Liver (tissue), 9 donors: ENCODE results near the gene GPR61. TPM values are rescaled to one million over a fixed set of nuclear protein-coding genes. Genes with fewer than 3 reads are reported as not detected.

Experiments
- DNase-seq: peaks from one replicate; pipeline ENCODE4 v3.0.0-alpha.2; 2017; ENCODE audit warnings: low spot score
- H3K27ac ChIP-seq, 2 donors: one replicate each; pipeline ENCODE4 v1.7.0; 2013; ENCODE audit warnings: inconsistent platforms in 2 of 2, low read length in 2 of 2, control low read depth in 1 of 2, low read depth in 1 of 2, mild to moderate bottlenecking in 1 of 2
- H3K27me3 ChIP-seq, 4 donors: one replicate each; pipeline versions ENCODE4 v1.6.1 to v1.7.0; 2013; ENCODE audit warnings: low read length in 3 of 4, inconsistent platforms in 1 of 4, mild to moderate bottlenecking in 1 of 4, moderate library complexity in 1 of 4; ENCODE audit not compliant: control insufficient read depth in 4 of 4, insufficient read depth in 4 of 4
- H3K36me3 ChIP-seq, 4 donors: one replicate each; pipeline versions ENCODE4 v1.6.1 to v1.7.0; 2013; ENCODE audit warnings: low read length in 3 of 4, mild to moderate bottlenecking in 3 of 4, low read depth in 1 of 4, moderate library complexity in 1 of 4; ENCODE audit not compliant: control insufficient read depth in 4 of 4, insufficient read depth in 3 of 4
- H3K4me1 ChIP-seq, 4 donors: one replicate each; pipeline versions ENCODE4 v1.6.1 to v1.7.0; 2013; ENCODE audit warnings: low read length in 3 of 4, mild to moderate bottlenecking in 3 of 4, moderate library complexity in 1 of 4; ENCODE audit not compliant: control insufficient read depth in 4 of 4, insufficient read depth in 4 of 4
- H3K4me3 ChIP-seq, 3 donors: one replicate each; pipeline versions ENCODE4 v1.6.1 to v1.7.0; 2013; ENCODE audit warnings: low read length in 3 of 3, control low read depth in 1 of 3, low read depth in 1 of 3, mild to moderate bottlenecking in 1 of 3
- H3K9ac ChIP-seq, 2 donors: one replicate each; pipeline ENCODE4 v1.7.0; 2013; ENCODE audit warnings: low read length in 2 of 2, mild to moderate bottlenecking in 2 of 2, moderate library complexity in 2 of 2, control low read depth in 1 of 2, low read depth in 1 of 2
- H3K9me3 ChIP-seq, 4 donors: one replicate each; pipeline versions ENCODE4 v1.6.1 to v1.7.0; 2013; ENCODE audit warnings: low read length in 3 of 4; ENCODE audit not compliant: control insufficient read depth in 4 of 4
- ATF3 ChIP-seq: IDR thresholded peaks from 2 replicates; pipeline ENCODE4 v1.6.1; 2016; ENCODE audit warnings: antibody characterized with exemption
- HNF4A ChIP-seq, 2 donors: conservative IDR thresholded peaks; 2 replicates each; pipeline ENCODE4 v1.6.1; 2016; ENCODE audit warnings: antibody characterized with exemption in 2 of 2, mild to moderate bottlenecking in 2 of 2
- HNF4G ChIP-seq: IDR thresholded peaks from 2 replicates; pipeline ENCODE4 v1.6.1; 2016; ENCODE audit warnings: antibody characterized with exemption
- JUND ChIP-seq, 2 donors: IDR thresholded peaks; 2 replicates each; pipeline ENCODE4 v1.6.1; 2016; ENCODE audit warnings: antibody characterized with exemption in 2 of 2
- NR2F2 ChIP-seq: IDR thresholded peaks from 2 replicates; pipeline ENCODE4 v1.6.1; 2016; ENCODE audit warnings: antibody characterized with exemption
- REST ChIP-seq: IDR thresholded peaks from 2 replicates; pipeline ENCODE4 v1.6.1; 2016; ENCODE audit warnings: antibody characterized with exemption, mild to moderate bottlenecking
- SP1 ChIP-seq: IDR thresholded peaks from 2 replicates; pipeline ENCODE4 v1.6.1; 2018; ENCODE audit warnings: antibody characterized with exemption, mild to moderate bottlenecking
- TAF1 ChIP-seq: conservative IDR thresholded peaks from 2 replicates; pipeline ENCODE4 v1.6.1; 2016; ENCODE audit warnings: antibody characterized with exemption, mild to moderate bottlenecking
- YY1 ChIP-seq: IDR thresholded peaks from 2 replicates; pipeline ENCODE4 v1.6.1; 2016; ENCODE audit warnings: antibody characterized with exemption, mild to moderate bottlenecking
- WGBS: extraction: QIAGEN DNeasy Blood & Tissue Kit; methylation state at CpG from one replicate; pipeline ENCODE4 v1.1.7; 2013; 5-methylcytosine and 5-hydroxymethylcytosine counted together
- polyA plus RNA-seq, 2 donors: library from polyadenylated mRNA; stranded (reverse) in 1 of 2; unstranded in 1 of 2; fragments of 200-250 nt in 1 of 2; fragments of >200 nt in 1 of 2; fragmentation: Nextera tagmentation in 1 of 2; extraction: Ambion mirVana in 1 of 2; gene quantifications; one replicate each; pipeline versions ENCODE4 v1.2.1 to v1.2.3, GENCODE V29; 2013 to 2015
- total RNA-seq, 2 donors: library from RNA; depleted of rRNA; stranded (reverse); fragments of >200 nt; gene quantifications; one replicate each; pipeline ENCODE4 v1.2.3, GENCODE V29; 2014
- TF ChIP-seq, protein P1 (sequence below): IDR thresholded peaks from 2 replicates; pipeline ENCODE4 v1.6.1; 2016; ENCODE audit warnings: antibody characterized with exemption
- donor health status: healthy.
- donor health status: healthy.
- donor health status: healthy.
- donor health status: healthy.
- donor health status: healthy.

The GPR61 gene
- total and polyA plus RNA-seq, 4 donors: 0.32 TPM; not detected in 3

- H3K9ac ChIP-seq: no peak overlapping the region
- peak overlapping the region in 2 of 3 donors; percentile 70 to 83 for H3K4me3 ChIP-seq
- H3K27ac ChIP-seq: no peak overlapping the region
- WGBS: 77% methylated on average over 7 of the region's 7 CpGs
- H3K27me3 ChIP-seq: no peaks in the 10 kb centered on the region
- H3K36me3 ChIP-seq: no peaks in the 10 kb centered on the region
- H3K9me3 ChIP-seq: no peaks in the 10 kb centered on the region
- H3K4me1 ChIP-seq: peaks cover 3 to 19% (median 9%) of the 10 kb centered on the region in 4 donors
- DNase-seq: no peak
- no peak for TF ChIP-seq REST
- no peak for TF ChIP-seq YY1
- no peak for TF ChIP-seq JUND (IDR thresholded peaks at IDR 0.05)
- TF ChIP-seq, protein P1, sequence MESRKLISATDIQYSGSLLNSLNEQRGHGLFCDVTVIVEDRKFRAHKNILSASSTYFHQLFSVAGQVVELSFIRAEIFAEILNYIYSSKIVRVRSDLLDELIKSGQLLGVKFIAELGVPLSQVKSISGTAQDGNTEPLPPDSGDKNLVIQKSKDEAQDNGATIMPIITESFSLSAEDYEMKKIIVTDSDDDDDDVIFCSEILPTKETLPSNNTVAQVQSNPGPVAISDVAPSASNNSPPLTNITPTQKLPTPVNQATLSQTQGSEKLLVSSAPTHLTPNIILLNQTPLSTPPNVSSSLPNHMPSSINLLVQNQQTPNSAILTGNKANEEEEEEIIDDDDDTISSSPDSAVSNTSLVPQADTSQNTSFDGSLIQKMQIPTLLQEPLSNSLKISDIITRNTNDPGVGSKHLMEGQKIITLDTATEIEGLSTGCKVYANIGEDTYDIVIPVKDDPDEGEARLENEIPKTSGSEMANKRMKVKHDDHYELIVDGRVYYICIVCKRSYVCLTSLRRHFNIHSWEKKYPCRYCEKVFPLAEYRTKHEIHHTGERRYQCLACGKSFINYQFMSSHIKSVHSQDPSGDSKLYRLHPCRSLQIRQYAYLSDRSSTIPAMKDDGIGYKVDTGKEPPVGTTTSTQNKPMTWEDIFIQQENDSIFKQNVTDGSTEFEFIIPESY: no peak
- TF ChIP-seq NR2F2: no peak
- TF ChIP-seq HNF4A (conservative IDR thresholded peaks at IDR 0.05): no peak
These were observed 30.8 kb upstream of the GPR61 start for GRCh38 chr1:109508873-109509175.

- TF ChIP-seq SP1: no peak
- Histone ChIP-seq H3K27me3 (no peaks in the 10 kb centered on the region), H3K27ac (no peak within 1 kb of the TSS), H3K4me1 (peaks cover 3 to 19% (median 9%) of the 10 kb centered on the region in 4 donors), H3K4me3 (peak within 1 kb of the TSS; percentile 61 to 83 (median 70)), H3K9ac (no peak within 1 kb of the TSS), H3K9me3 (no peaks in the 10 kb centered on the region), H3K36me3 (no peaks in the 10 kb centered on the region)
- peak; percentile 57 for DNase-seq
- WGBS: 1% methylated on average over 100 of the region's 100 CpGs
These were observed 30.2 kb upstream of the GPR61 start, which contains the start of gene AMIGO1 for GRCh38 chr1:109509176-109510134. Gene AMIGO1, minus strand, starts transcription at chr1:109509727. Its CDS starts 815 bp downstream, at chr1:109508912.

DNA sequence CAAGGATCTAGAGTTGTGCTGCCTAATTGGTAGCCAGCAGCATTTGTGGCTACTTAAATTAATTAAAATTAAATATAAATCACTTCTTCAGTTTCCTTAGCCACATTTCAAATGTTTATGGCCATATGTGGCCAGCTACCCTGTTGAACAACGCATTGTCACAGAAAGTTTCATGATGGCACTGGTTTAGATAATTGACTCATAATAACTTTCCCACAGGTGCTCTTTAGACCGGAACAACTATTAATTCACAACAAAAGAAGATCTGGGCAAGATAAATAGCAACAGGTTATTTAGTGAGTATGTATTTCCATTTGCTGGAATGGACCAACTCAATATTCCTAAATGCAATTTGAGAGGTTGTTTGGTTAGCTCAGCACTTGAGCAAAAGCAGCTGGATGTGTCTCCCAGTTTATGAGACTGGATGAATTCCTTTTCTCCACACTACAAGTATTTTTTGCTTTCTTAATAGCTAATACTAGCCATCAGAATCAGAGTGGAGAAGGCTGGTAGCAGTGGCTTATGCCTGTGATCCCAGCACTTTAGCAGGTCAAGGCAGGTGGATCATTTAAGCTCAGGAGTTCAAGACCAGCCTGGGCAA is 26.5 kb upstream of the GPR61 start:
- H3K27me3 ChIP-seq: no peaks in the 10 kb centered on the region
- TF ChIP-seq ATF3: no peak
- no peak for TF ChIP-seq JUND (IDR thresholded peaks at IDR 0.05)
- TF ChIP-seq TAF1: no peak
- TF ChIP-seq HNF4G: no peak
- 92% methylated on average over 2 of the region's 2 CpGs for WGBS
- no peak for DNase-seq
- H3K36me3 ChIP-seq: no peaks in the 10 kb centered on the region
- no peaks in the 10 kb centered on the region for H3K9me3 ChIP-seq
- H3K4me3 ChIP-seq: no peak overlapping the region
- peaks cover 3 to 19% (median 9%) of the 10 kb centered on the region in 4 donors for H3K4me1 ChIP-seq
- H3K27ac ChIP-seq: no peak overlapping the region
- H3K9ac ChIP-seq: no peak overlapping the region
